Measurements from ENCODE around the gene ANO10. TPM values are rescaled to one million over a fixed set of nuclear protein-coding genes. Genes with fewer than 3 reads are reported as not detected.

ANO10 gene
- polyA plus RNA-seq, 1 donor from 2014 or later = 11.1 TPM

DNA sequence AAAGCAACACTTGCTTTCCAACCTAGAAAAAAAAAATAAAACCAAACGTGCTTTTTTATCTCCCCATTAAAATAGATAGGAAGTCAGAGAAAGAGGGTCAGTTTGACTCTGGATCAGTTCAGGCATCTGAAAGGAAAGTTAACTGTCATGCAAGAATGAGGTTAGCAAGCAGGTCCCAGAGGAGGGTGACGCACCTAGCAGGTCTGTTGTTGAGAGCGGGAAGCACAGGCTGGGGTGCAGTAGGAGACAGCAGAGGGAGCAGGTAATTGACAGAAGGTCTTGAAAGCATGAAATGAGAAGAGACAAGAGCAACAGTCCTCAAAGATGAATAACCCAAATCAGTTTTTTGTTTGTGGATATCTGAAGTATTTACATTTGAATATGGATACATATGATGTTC is 82.5 kb downstream of the ANO10 start:
- Histone ChIP-seq H3K36me3 (ENCODE audit: insufficient read depth, low read length) (no peaks in the 10 kb centered on the region), H3K79me2 (replicated peaks; ENCODE audit: insufficient read depth, low read length) (no peaks in the 10 kb centered on the region), H3K9me3 (ENCODE audit: low read length) (no peaks in the 10 kb centered on the region), H3K4me3 (ENCODE audit: low read length) (no peak overlapping the region), H3K27me3 (ENCODE audit: insufficient read depth, low read depth, low read length) (no peaks in the 10 kb centered on the region), H4K20me1 (ENCODE audit: insufficient read depth) (no peaks in the 10 kb centered on the region), H2AFZ (ENCODE audit: low read depth, low read length) (no peak overlapping the region), H3K4me2 (ENCODE audit: low read length) (no peak overlapping the region), H3F3A (ENCODE audit: insufficient read depth, low read length, poor library complexity, severe bottlenecking) (no peaks in the 10 kb centered on the region), H3K9ac (ENCODE audit: low read length) (no peak overlapping the region), H3K27ac (ENCODE audit: low read length) (no peak overlapping the region), H3K9me2 (ENCODE audit: insufficient read depth, low read length) (no peaks in the 10 kb centered on the region)
- TF ChIP-seq SMC3 (conservative IDR thresholded peaks at IDR 0.05; ENCODE audit: poor library complexity) (no peak), POLR2AphosphoS5 (IDR thresholded peaks at IDR 0.05) (no peak), TAF1 (IDR thresholded peaks at IDR 0.05; ENCODE audit: low read depth) (no peak), MXI1 (conservative IDR thresholded peaks at IDR 0.05; ENCODE audit: poor library complexity, severe bottlenecking) (no peak), EZH2 (IDR thresholded peaks at IDR 0.05; ENCODE audit: borderline replicate concordance, insufficient read depth, low read length, poor library complexity, severe bottlenecking) (no peak), RAD21 (conservative IDR thresholded peaks at IDR 0.05) (no peak), EP300 (conservative IDR thresholded peaks at IDR 0.05; ENCODE audit: poor library complexity, severe bottlenecking) (no peak)
- TF ChIP-seq, protein P1, sequence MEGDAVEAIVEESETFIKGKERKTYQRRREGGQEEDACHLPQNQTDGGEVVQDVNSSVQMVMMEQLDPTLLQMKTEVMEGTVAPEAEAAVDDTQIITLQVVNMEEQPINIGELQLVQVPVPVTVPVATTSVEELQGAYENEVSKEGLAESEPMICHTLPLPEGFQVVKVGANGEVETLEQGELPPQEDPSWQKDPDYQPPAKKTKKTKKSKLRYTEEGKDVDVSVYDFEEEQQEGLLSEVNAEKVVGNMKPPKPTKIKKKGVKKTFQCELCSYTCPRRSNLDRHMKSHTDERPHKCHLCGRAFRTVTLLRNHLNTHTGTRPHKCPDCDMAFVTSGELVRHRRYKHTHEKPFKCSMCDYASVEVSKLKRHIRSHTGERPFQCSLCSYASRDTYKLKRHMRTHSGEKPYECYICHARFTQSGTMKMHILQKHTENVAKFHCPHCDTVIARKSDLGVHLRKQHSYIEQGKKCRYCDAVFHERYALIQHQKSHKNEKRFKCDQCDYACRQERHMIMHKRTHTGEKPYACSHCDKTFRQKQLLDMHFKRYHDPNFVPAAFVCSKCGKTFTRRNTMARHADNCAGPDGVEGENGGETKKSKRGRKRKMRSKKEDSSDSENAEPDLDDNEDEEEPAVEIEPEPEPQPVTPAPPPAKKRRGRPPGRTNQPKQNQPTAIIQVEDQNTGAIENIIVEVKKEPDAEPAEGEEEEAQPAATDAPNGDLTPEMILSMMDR (IDR thresholded peaks at IDR 0.05; ENCODE audit: poor library complexity, severe bottlenecking) = no peak
- TF ChIP-seq, protein P2, sequence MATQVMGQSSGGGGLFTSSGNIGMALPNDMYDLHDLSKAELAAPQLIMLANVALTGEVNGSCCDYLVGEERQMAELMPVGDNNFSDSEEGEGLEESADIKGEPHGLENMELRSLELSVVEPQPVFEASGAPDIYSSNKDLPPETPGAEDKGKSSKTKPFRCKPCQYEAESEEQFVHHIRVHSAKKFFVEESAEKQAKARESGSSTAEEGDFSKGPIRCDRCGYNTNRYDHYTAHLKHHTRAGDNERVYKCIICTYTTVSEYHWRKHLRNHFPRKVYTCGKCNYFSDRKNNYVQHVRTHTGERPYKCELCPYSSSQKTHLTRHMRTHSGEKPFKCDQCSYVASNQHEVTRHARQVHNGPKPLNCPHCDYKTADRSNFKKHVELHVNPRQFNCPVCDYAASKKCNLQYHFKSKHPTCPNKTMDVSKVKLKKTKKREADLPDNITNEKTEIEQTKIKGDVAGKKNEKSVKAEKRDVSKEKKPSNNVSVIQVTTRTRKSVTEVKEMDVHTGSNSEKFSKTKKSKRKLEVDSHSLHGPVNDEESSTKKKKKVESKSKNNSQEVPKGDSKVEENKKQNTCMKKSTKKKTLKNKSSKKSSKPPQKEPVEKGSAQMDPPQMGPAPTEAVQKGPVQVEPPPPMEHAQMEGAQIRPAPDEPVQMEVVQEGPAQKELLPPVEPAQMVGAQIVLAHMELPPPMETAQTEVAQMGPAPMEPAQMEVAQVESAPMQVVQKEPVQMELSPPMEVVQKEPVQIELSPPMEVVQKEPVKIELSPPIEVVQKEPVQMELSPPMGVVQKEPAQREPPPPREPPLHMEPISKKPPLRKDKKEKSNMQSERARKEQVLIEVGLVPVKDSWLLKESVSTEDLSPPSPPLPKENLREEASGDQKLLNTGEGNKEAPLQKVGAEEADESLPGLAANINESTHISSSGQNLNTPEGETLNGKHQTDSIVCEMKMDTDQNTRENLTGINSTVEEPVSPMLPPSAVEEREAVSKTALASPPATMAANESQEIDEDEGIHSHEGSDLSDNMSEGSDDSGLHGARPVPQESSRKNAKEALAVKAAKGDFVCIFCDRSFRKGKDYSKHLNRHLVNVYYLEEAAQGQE (IDR thresholded peaks at IDR 0.05; ENCODE audit: borderline replicate concordance) = no peak

DNA sequence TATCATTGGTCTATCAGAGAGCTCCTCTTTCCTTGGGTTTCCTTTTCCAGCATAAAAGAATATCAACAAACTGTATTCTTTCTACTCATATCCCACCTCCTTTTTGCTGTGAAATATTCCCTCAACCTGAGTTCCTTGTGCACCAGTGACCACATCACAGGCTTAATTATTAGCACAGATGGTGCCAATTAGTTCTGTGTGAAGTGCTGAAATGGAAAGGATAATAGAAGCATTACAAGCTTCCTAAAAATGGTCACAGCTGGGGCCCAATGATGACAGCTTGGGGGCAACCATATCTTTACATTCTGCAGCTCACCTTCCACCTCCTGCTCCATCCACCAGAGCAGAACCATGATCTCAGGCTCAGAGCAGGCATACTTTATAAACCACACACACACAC is 84.6 kb downstream of the ANO10 start:
- H3K4me2 ChIP-seq (ENCODE audit: low read length) = no peak overlapping the region
- no peaks in the 10 kb centered on the region for H3K79me2 ChIP-seq (replicated peaks; ENCODE audit: insufficient read depth, low read length)
- no peaks in the 10 kb centered on the region for H3F3A ChIP-seq (ENCODE audit: insufficient read depth, low read length, poor library complexity, severe bottlenecking)
- H3K27ac ChIP-seq (ENCODE audit: low read length) = no peak overlapping the region
- TF ChIP-seq RAD21 (conservative IDR thresholded peaks at IDR 0.05) (no peak), TAF1 (IDR thresholded peaks at IDR 0.05; ENCODE audit: low read depth) (no peak), POLR2AphosphoS5 (IDR thresholded peaks at IDR 0.05) (no peak), MXI1 (conservative IDR thresholded peaks at IDR 0.05; ENCODE audit: poor library complexity, severe bottlenecking) (no peak), EP300 (conservative IDR thresholded peaks at IDR 0.05; ENCODE audit: poor library complexity, severe bottlenecking) (no peak), SMC3 (conservative IDR thresholded peaks at IDR 0.05; ENCODE audit: poor library complexity) (no peak), EZH2 (IDR thresholded peaks at IDR 0.05; ENCODE audit: borderline replicate concordance, insufficient read depth, low read length, poor library complexity, severe bottlenecking) (no peak)
- TF ChIP-seq, protein P2 (IDR thresholded peaks at IDR 0.05; ENCODE audit: borderline replicate concordance) = no peak
- TF ChIP-seq, protein P1 (IDR thresholded peaks at IDR 0.05; ENCODE audit: poor library complexity, severe bottlenecking) = no peak
- H4K20me1 ChIP-seq (ENCODE audit: insufficient read depth) = no peaks in the 10 kb centered on the region
- H3K4me3 ChIP-seq (ENCODE audit: low read length) = no peak overlapping the region
- no peaks in the 10 kb centered on the region for H3K9me3 ChIP-seq (ENCODE audit: low read length)
- no peak overlapping the region for H3K9ac ChIP-seq (ENCODE audit: low read length)
- no peaks in the 10 kb centered on the region for H3K9me2 ChIP-seq (ENCODE audit: insufficient read depth, low read length)
- no peaks in the 10 kb centered on the region for H3K27me3 ChIP-seq (ENCODE audit: insufficient read depth, low read depth, low read length)
- no peaks in the 10 kb centered on the region for H3K36me3 ChIP-seq (ENCODE audit: insufficient read depth, low read length)
- no peak overlapping the region for H2AFZ ChIP-seq (ENCODE audit: low read depth, low read length)

Data from neural cell (in vitro differentiated cells).